SK-N-SH (cell line): ENCODE data around the gene INHBA.

ENCODE experiments used
- CTCF ChIP-seq: fragments of 200-600 bp; sonication (generic); IDR thresholded peaks from 2 replicates; pipeline ENCODE4 v1.6.1; 2017; ENCODE audit warnings: antibody characterized with exemption, mild to moderate bottlenecking, moderate library complexity
- EZH2phosphoT487 ChIP-seq: fragments of 200-600 bp; sonication (generic); IDR thresholded peaks from 2 replicates; pipeline ENCODE4 v1.6.1; 2017; ENCODE audit warnings: low read depth, mixed run types, mild to moderate bottlenecking, antibody characterized with exemption, moderate library complexity, borderline replicate concordance
- GABPA ChIP-seq: IDR thresholded peaks from 2 replicates; pipeline ENCODE4 v1.4.0; 2012; ENCODE audit warnings: low read depth, mild to moderate bottlenecking
- JUND ChIP-seq: IDR thresholded peaks from 2 replicates; pipeline ENCODE4 v1.4.0; 2012
- MAX ChIP-seq: IDR thresholded peaks from 2 replicates; pipeline ENCODE4 v1.4.0; 2012; ENCODE audit warnings: low read depth
- MXI1 ChIP-seq: IDR thresholded peaks from 2 replicates; pipeline ENCODE4 v1.6.1; 2012; ENCODE audit warnings: mild to moderate bottlenecking, low read depth, low read length, improper control_type of control experiment
- NRF1 ChIP-seq: IDR thresholded peaks from 2 replicates; pipeline ENCODE4 v1.6.1; 2012; ENCODE audit warnings: low read depth, mild to moderate bottlenecking, low read length
- RAD21 ChIP-seq: IDR thresholded peaks from 2 replicates; pipeline ENCODE4 v1.6.1; 2012; ENCODE audit warnings: mild to moderate bottlenecking, low read length
- RFX5 ChIP-seq: IDR thresholded peaks from 2 replicates; pipeline ENCODE4 v1.6.1; 2012; ENCODE audit warnings: mild to moderate bottlenecking, improper control_type of control experiment, low read length
- SMC3 ChIP-seq: IDR thresholded peaks from 2 replicates; pipeline ENCODE4 v1.6.1; 2012; ENCODE audit warnings: low read depth, low read length, improper control_type of control experiment
- USF2 ChIP-seq: fragments of 150-350 bp; IDR thresholded peaks from 2 replicates; pipeline ENCODE4 v1.6.1; 2017; ENCODE audit warnings: antibody characterized with exemption, low read length, low read depth, borderline replicate concordance

- TF ChIP-seq CTCF (no peak), RFX5 (no peak), USF2 (no peak), MXI1 (no peak), SMC3 (no peak), GABPA (no peak), EZH2phosphoT487 (no peak), JUND (0 out of 2 replicates have a peak, but pooled peaks have one; percentile 28), NRF1 (no peak), MAX (no peak), RAD21 (no peak)
These were observed 65.8 kb downstream of the INHBA start for GRCh38 chr7:41637049-41637448.
